Loucy (cell line): Measurements from ENCODE around the gene PTRHD1.

Experiments used
- H2AFZ ChIP-seq: fragments of 200-600 bp; sonication (generic); 2 replicates; pipeline ENCODE4 v1.6.0; 2016; ENCODE audit warnings: antibody characterized with exemption, mild to moderate bottlenecking, low read length, moderate library complexity
- H3F3A ChIP-seq: fragments of 200-600 bp; 2 replicates; pipeline ENCODE4 v1.6.0; 2016; ENCODE audit warnings: antibody characterized with exemption, low read depth, mild to moderate bottlenecking
- H3K27me3 ChIP-seq: fragments of 200-600 bp; sonication (generic); 2 replicates; pipeline ENCODE4 v1.6.1; 2014; ENCODE audit warnings: low read length, mild to moderate bottlenecking; ENCODE audit not compliant: insufficient read depth, poor library complexity, severe bottlenecking
- H3K36me3 ChIP-seq: fragments of 200-600 bp; sonication (generic); 2 replicates; pipeline ENCODE4 v1.6.1; 2016; ENCODE audit warnings: low read length; ENCODE audit not compliant: insufficient read depth
- H3K4me1 ChIP-seq: fragments of 200-600 bp; sonication (generic); 2 replicates; pipeline ENCODE4 v1.5.1; 2014; ENCODE audit warnings: low read length, mild to moderate bottlenecking; ENCODE audit not compliant: insufficient read depth, poor library complexity, severe bottlenecking
- H3K4me2 ChIP-seq: fragments of 200-600 bp; sonication (generic); 2 replicates; pipeline ENCODE4 v1.6.0; 2014; ENCODE audit warnings: antibody characterized with exemption, low read length, low read depth, mild to moderate bottlenecking; ENCODE audit not compliant: poor library complexity, severe bottlenecking
- H3K4me3 ChIP-seq: fragments of 200-600 bp; sonication (generic); 2 replicates; pipeline ENCODE4 v1.5.1; 2014; ENCODE audit warnings: low read length, mild to moderate bottlenecking, mixed read lengths; ENCODE audit not compliant: poor library complexity, severe bottlenecking
- H3K79me2 ChIP-seq: fragments of 200-600 bp; sonication (generic); 2 replicates; pipeline ENCODE4 v1.6.1; 2014; ENCODE audit warnings: low read length; ENCODE audit not compliant: insufficient read depth
- H3K9ac ChIP-seq: fragments of 200-600 bp; sonication (generic); 2 replicates; pipeline ENCODE4 v1.6.0; 2014; ENCODE audit warnings: mild to moderate bottlenecking, low read depth, low read length, moderate library complexity; ENCODE audit not compliant: poor library complexity, severe bottlenecking
- H3K9me2 ChIP-seq: fragments of 200-600 bp; sonication (generic); replicated peaks from 2 replicates; pipeline ENCODE4 v1.6.1; 2016; ENCODE audit warnings: low read depth, low read length, mixed read lengths
- H3K9me3 ChIP-seq: fragments of 200-600 bp; sonication (generic); 2 replicates; pipeline ENCODE4 v1.6.1; 2014; ENCODE audit warnings: mild to moderate bottlenecking, antibody characterized with exemption, low read length, low read depth; ENCODE audit not compliant: insufficient read depth
- H4K20me1 ChIP-seq: fragments of 200-600 bp; sonication (generic); 2 replicates; pipeline ENCODE4 v1.6.0; 2014; ENCODE audit warnings: antibody characterized with exemption, low read length, mild to moderate bottlenecking; ENCODE audit not compliant: insufficient read depth, poor library complexity, severe bottlenecking
- EZH2phosphoT487 ChIP-seq: fragments of 200-600 bp; IDR thresholded peaks from 2 replicates; pipeline ENCODE4 v1.6.1; 2018; ENCODE audit warnings: antibody characterized with exemption, mild to moderate bottlenecking, moderate library complexity, borderline replicate concordance
- TF ChIP-seq, protein P1 (sequence below): fragments of 200-600 bp; sonication (generic); conservative IDR thresholded peaks from 2 replicates; pipeline ENCODE4 v1.5.1; 2014; ENCODE audit warnings: mild to moderate bottlenecking, antibody characterized with exemption, low read length

Gene PTRHD1

DNA sequence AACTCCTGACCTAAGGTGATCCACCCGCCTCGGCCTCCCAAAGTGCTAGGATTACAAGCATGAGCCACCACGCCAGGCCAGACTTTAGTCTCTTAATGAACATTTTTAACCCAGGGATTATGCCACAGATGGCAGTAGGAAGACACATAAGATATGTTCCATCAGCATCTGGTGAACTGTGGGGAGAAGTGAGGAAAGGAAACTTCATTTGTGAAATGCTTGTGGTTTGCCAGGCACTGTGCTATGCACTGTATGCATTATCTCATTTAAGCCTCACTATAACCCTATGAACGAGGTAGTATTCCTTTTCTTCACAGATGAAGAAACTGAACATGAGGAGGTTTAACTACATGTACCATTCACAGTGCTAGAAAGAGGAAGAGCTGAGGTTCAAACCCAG lies 29.3 kb downstream of the PTRHD1 start:
- H3K4me1 ChIP-seq = peaks cover 4% of the 10 kb centered on the region

DNA sequence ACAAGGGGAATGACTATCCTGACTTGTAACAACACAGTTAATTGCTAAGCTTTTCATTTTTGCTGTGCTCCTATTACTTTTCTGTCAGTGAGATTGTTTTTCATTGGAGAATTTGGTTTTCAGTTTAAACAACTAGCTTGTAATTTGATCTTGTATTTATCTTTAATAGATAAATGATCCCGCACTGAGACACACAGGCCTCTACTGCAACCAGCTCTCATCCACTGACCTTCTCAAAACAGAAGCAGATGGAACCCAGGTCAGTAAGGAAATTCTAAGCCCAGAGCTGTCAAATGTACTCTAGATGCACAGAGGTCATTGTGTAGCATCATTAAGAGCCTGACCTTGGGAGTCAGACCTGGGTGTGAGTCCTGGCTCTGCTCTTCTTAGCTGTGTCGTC lies 30.7 kb downstream of the PTRHD1 start:
- Histone ChIP-seq H3K4me3 (no peak overlapping the region), H3K79me2 (no peaks in the 10 kb centered on the region), H3F3A (no peaks in the 10 kb centered on the region), H4K20me1 (no peaks in the 10 kb centered on the region), H3K4me2 (no peak overlapping the region), H3K4me1 (peaks cover 4% of the 10 kb centered on the region), H3K9me2 (no peaks in the 10 kb centered on the region), H2AFZ (no peak overlapping the region), H3K36me3 (peaks cover 50% of the 10 kb centered on the region; the same call in 1 of the 2 replicates), H3K27me3 (no peaks in the 10 kb centered on the region), H3K9ac (no peak overlapping the region), H3K9me3 (no peaks in the 10 kb centered on the region)
- TF ChIP-seq, protein P1, sequence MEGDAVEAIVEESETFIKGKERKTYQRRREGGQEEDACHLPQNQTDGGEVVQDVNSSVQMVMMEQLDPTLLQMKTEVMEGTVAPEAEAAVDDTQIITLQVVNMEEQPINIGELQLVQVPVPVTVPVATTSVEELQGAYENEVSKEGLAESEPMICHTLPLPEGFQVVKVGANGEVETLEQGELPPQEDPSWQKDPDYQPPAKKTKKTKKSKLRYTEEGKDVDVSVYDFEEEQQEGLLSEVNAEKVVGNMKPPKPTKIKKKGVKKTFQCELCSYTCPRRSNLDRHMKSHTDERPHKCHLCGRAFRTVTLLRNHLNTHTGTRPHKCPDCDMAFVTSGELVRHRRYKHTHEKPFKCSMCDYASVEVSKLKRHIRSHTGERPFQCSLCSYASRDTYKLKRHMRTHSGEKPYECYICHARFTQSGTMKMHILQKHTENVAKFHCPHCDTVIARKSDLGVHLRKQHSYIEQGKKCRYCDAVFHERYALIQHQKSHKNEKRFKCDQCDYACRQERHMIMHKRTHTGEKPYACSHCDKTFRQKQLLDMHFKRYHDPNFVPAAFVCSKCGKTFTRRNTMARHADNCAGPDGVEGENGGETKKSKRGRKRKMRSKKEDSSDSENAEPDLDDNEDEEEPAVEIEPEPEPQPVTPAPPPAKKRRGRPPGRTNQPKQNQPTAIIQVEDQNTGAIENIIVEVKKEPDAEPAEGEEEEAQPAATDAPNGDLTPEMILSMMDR = no peak
- TF ChIP-seq EZH2phosphoT487 = no peak

More for the DNA sequence above, 29.3 kb downstream of the PTRHD1 start:
- Histone ChIP-seq H3K79me2 (no peaks in the 10 kb centered on the region), H2AFZ (no peak overlapping the region), H3K4me2 (no peak overlapping the region), H3K4me3 (no peak overlapping the region), H3K9ac (no peak overlapping the region), H3K9me2 (no peaks in the 10 kb centered on the region), H3K9me3 (no peaks in the 10 kb centered on the region), H3K27me3 (no peaks in the 10 kb centered on the region), H4K20me1 (no peaks in the 10 kb centered on the region), H3F3A (no peaks in the 10 kb centered on the region), H3K36me3 (peaks cover 50% of the 10 kb centered on the region; the same call in 1 of the 2 replicates)
- no peak for TF ChIP-seq EZH2phosphoT487
- TF ChIP-seq, protein P1 = no peak

DNA sequence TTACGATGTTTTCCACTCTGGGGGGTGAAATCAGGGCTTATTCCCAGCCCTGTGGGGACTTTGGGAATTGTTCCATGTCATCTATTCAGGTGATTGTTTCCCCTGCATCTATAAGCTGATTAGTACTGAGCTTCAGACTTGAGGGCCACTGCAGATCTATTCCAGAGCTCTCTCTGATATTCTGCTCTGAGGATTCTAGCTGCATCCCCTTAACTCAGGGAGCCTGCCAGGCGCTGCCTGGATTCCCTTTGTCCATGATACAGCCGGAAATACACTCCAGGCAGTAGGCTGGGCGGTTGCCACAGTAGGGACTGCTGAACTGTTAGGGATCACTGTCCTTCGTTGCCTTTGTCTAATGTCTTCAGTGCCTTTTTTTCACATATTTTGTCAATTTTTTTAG lies 31.3 kb downstream of the PTRHD1 start:
- no peaks in the 10 kb centered on the region for H3F3A ChIP-seq
- H2AFZ ChIP-seq = no peak overlapping the region
- peaks cover 4% of the 10 kb centered on the region for H3K4me1 ChIP-seq
- no peaks in the 10 kb centered on the region for H3K9me3 ChIP-seq
- no peaks in the 10 kb centered on the region for H3K9me2 ChIP-seq
- no peak overlapping the region for H3K4me3 ChIP-seq
- no peaks in the 10 kb centered on the region for H3K27me3 ChIP-seq
- TF ChIP-seq EZH2phosphoT487 = no peak
- TF ChIP-seq, protein P1 = no peak
- no peaks in the 10 kb centered on the region for H3K79me2 ChIP-seq
- no peak overlapping the region for H3K9ac ChIP-seq
- no peak overlapping the region for H3K4me2 ChIP-seq
- no peaks in the 10 kb centered on the region for H4K20me1 ChIP-seq
- H3K36me3 ChIP-seq = peaks cover 50% of the 10 kb centered on the region; the same call in 1 of the 2 replicates
